SU-DHL-6 (cell line): ENCODE data around the gene EFCAB13.

ENCODE experiments used
- H2AFZ ChIP-seq: fragments of 200-600 bp; sonication (generic); 2 replicates; pipeline ENCODE4 v1.6.1; 2014; ENCODE audit warnings: low read depth, mild to moderate bottlenecking, moderate library complexity, mixed read lengths, antibody characterized with exemption, low read length; ENCODE audit not compliant: severe bottlenecking
- H3F3A ChIP-seq: fragments of 200-600 bp; shearing (Covaris generic); 2 replicates; pipeline ENCODE4 v1.6.0; 2016; ENCODE audit warnings: antibody characterized with exemption, mild to moderate bottlenecking; ENCODE audit not compliant: insufficient read depth
- H3K27ac ChIP-seq: fragments of 200-600 bp; sonication (generic); 2 replicates; pipeline ENCODE4 v1.5.1; 2016; ENCODE audit warnings: low read depth, mild to moderate bottlenecking, low read length, moderate library complexity, mixed read lengths
- H3K27me3 ChIP-seq: fragments of 200-600 bp; sonication (generic), shearing (Covaris generic); 2 replicates; pipeline ENCODE4 v1.6.0; 2014; ENCODE audit warnings: mild to moderate bottlenecking, low read length
- H3K36me3 ChIP-seq: fragments of 200-600 bp; sonication (generic); 2 replicates; pipeline ENCODE4 v1.6.1; 2014; ENCODE audit warnings: mild to moderate bottlenecking, low read length, mixed read lengths
- H3K4me2 ChIP-seq: fragments of 300-600, 200-600 bp; shearing (Covaris generic), sonication (generic); 2 replicates; pipeline ENCODE4 v1.6.0; 2014; ENCODE audit warnings: low read length, low read depth, mild to moderate bottlenecking; ENCODE audit not compliant: poor library complexity, severe bottlenecking
- H3K4me3 ChIP-seq: fragments of 200-600 bp; sonication (generic); 2 replicates; pipeline ENCODE4 v1.5.1; 2014; ENCODE audit warnings: antibody characterized with exemption, low read length, mild to moderate bottlenecking, mixed read lengths; ENCODE audit not compliant: insufficient read depth, poor library complexity, severe bottlenecking
- H3K79me2 ChIP-seq: fragments of 200-600 bp; sonication (generic); 2 replicates; pipeline ENCODE4 v1.6.1; 2014; ENCODE audit warnings: mild to moderate bottlenecking, low read length, moderate library complexity; ENCODE audit not compliant: insufficient read depth
- H3K9ac ChIP-seq: fragments of 200-600 bp; sonication (generic); 2 replicates; pipeline ENCODE4 v1.7.0; 2014; ENCODE audit warnings: mild to moderate bottlenecking, low read length
- H3K9me2 ChIP-seq: fragments of 200-600 bp; sonication (generic); replicated peaks from 2 replicates; pipeline ENCODE4 v1.6.1; 2014; ENCODE audit warnings: low read length; ENCODE audit not compliant: insufficient read depth
- H3K9me3 ChIP-seq: fragments of 200-600 bp; sonication (generic); 2 replicates; pipeline ENCODE4 v1.6.1; 2014; ENCODE audit warnings: low read length, mixed read lengths; ENCODE audit not compliant: insufficient read depth
- H4K20me1 ChIP-seq: fragments of 200-600 bp; sonication (generic); 2 replicates; pipeline ENCODE4 v1.6.1; 2014; ENCODE audit warnings: low read depth, mild to moderate bottlenecking, antibody characterized with exemption, low read length, moderate library complexity, mixed read lengths
- EZH2phosphoT487 ChIP-seq: fragments of 200-600 bp; sonication (generic), shearing (Covaris generic); conservative IDR thresholded peaks from 2 replicates; pipeline ENCODE4 v1.6.1; 2018; ENCODE audit warnings: mild to moderate bottlenecking, antibody characterized with exemption, low read length, moderate library complexity, mixed read lengths
- TF ChIP-seq, protein P1 (sequence below): fragments of 200-600 bp; sonication (generic); IDR thresholded peaks from one replicate; pipeline ENCODE4 v1.5.1; 2017; ENCODE audit warnings: antibody characterized with exemption, mild to moderate bottlenecking, low read length, moderate library complexity; ENCODE audit not compliant: insufficient read depth, poor library complexity, severe bottlenecking

Gene EFCAB13

DNA sequence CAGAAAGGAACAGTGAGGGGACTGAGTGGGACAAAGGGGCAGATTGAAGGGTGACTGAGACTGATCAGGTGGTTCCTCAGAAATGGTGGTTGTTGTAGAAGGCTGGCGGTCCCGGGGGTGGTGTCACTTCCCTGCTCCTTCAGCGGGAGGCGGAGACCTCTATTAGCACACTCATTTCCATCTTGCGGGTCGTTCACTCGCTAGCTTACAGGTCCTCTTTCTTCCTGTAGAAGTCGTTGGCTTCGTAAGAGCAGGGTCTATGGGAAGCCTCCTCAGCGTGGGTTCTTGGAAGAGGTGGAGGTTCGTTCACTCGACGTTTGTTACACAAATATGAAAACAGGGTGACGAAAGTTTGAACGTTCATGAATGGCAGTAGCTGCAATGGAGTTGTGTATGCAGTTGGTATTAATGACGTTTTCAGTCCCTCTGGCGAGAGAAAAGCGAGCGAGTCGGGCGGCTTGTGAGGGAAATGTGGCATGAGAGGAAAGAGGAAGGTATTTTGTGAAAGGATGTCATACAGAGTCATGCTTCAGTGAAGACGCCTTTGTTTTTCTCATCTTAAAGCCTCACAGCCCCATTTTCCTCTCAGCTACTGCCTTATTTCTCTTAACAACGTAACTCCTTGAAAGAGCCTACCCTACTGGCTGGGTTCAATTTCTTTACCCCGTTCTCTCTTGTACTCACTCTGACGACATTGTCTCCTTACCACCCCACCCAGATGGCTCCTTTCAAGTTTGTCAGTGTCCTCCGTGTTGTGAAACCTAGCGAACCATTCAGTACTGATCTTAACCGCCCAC, 667 bp downstream of the EFCAB13 start:
- no peaks in the 10 kb centered on the region for H3K36me3 ChIP-seq
- H3K27ac ChIP-seq = peak overlapping the region; percentile 31
- no peaks in the 10 kb centered on the region for H4K20me1 ChIP-seq
- peak overlapping the region; percentile 98 for H2AFZ ChIP-seq
- peak overlapping the region; percentile 74 for H3K4me3 ChIP-seq
- peak overlapping the region; percentile 87 for H3K4me2 ChIP-seq
- TF ChIP-seq, protein P1, sequence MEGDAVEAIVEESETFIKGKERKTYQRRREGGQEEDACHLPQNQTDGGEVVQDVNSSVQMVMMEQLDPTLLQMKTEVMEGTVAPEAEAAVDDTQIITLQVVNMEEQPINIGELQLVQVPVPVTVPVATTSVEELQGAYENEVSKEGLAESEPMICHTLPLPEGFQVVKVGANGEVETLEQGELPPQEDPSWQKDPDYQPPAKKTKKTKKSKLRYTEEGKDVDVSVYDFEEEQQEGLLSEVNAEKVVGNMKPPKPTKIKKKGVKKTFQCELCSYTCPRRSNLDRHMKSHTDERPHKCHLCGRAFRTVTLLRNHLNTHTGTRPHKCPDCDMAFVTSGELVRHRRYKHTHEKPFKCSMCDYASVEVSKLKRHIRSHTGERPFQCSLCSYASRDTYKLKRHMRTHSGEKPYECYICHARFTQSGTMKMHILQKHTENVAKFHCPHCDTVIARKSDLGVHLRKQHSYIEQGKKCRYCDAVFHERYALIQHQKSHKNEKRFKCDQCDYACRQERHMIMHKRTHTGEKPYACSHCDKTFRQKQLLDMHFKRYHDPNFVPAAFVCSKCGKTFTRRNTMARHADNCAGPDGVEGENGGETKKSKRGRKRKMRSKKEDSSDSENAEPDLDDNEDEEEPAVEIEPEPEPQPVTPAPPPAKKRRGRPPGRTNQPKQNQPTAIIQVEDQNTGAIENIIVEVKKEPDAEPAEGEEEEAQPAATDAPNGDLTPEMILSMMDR = no peak
- no peak for TF ChIP-seq EZH2phosphoT487
- no peaks in the 10 kb centered on the region for H3K9me2 ChIP-seq
- no peaks in the 10 kb centered on the region for H3K79me2 ChIP-seq
- H3F3A ChIP-seq = peaks cover 15% of the 10 kb centered on the region; the same call in 1 of the 2 replicates
- H3K9ac ChIP-seq = peak overlapping the region; percentile 66
- no peaks in the 10 kb centered on the region for H3K27me3 ChIP-seq
- no peaks in the 10 kb centered on the region for H3K9me3 ChIP-seq

DNA sequence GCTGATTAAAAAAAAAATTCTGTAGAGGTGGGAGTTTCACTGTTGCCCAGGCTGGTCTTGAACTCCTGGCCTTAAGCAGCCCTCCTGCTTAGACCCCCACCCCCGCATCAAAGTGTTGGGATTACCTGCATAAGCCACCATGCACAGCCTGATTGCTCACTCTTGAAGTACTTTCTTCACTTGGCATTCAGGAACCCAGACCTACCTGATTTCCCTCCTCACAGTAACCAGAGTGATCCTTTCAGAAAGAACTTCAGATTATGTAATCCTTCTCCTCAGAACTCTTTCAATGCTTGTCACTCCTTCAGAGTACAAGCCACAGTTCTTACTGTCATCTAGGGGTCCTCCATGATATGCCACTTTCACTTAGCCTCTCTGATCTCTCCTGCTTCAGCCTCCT, 1.4 kb downstream of the EFCAB13 start:
- H3K36me3 ChIP-seq = no peaks in the 10 kb centered on the region
- no peaks in the 10 kb centered on the region for H4K20me1 ChIP-seq
- H3K9me3 ChIP-seq = no peaks in the 10 kb centered on the region
- no peaks in the 10 kb centered on the region for H3K27me3 ChIP-seq
- no peak overlapping the region for H2AFZ ChIP-seq
- H3K4me2 ChIP-seq = peak overlapping the region; percentile 87
- no peaks in the 10 kb centered on the region for H3K79me2 ChIP-seq
- H3K9me2 ChIP-seq = no peaks in the 10 kb centered on the region
- no peak overlapping the region for H3K4me3 ChIP-seq
- H3F3A ChIP-seq = peaks cover 15% of the 10 kb centered on the region; the same call in 1 of the 2 replicates
- H3K9ac ChIP-seq = no peak overlapping the region
- H3K27ac ChIP-seq = no peak overlapping the region
- TF ChIP-seq, protein P1 = no peak
- TF ChIP-seq EZH2phosphoT487 = no peak

DNA sequence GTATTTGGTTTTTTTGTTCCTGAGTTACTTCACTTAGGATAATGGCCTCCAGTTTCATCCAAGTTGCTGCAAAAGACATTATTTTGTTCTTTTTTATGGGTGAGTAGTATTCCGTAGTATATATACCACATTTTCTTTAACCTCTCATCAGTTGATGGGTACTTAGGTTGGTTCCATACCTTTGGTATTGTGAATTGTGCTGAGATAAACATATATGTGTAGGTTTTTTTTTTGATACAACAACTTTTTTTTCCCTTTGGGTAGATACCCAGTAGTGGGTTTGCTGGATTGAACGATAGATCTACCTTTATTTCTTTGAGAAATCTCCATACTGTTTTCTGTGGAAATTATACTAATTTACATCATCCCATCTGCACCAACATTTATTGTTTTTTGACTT, 6.8 kb downstream of the EFCAB13 start:
- Histone ChIP-seq H3K79me2 (no peaks in the 10 kb centered on the region), H3K27me3 (no peaks in the 10 kb centered on the region), H3K4me3 (no peak overlapping the region), H3K9me3 (no peaks in the 10 kb centered on the region), H3K27ac (no peak overlapping the region), H3K9me2 (no peaks in the 10 kb centered on the region), H3K9ac (no peak overlapping the region), H3F3A (no peaks in the 10 kb centered on the region), H3K4me2 (no peak overlapping the region), H2AFZ (no peak overlapping the region), H4K20me1 (no peaks in the 10 kb centered on the region), H3K36me3 (0 out of 2 replicates have a peak, but pooled peaks cover 7% of the 10 kb centered on the region)
- TF ChIP-seq, protein P1 = no peak
- TF ChIP-seq EZH2phosphoT487 = no peak
